Measurements from ENCODE around the gene STK32A. TPM values are rescaled to one million over a fixed set of nuclear protein-coding genes. Genes with fewer than 3 reads are reported as not detected.

STK32A gene
- total and polyA plus RNA-seq, 3 experiments from 2014 or later = not detected

DNA sequence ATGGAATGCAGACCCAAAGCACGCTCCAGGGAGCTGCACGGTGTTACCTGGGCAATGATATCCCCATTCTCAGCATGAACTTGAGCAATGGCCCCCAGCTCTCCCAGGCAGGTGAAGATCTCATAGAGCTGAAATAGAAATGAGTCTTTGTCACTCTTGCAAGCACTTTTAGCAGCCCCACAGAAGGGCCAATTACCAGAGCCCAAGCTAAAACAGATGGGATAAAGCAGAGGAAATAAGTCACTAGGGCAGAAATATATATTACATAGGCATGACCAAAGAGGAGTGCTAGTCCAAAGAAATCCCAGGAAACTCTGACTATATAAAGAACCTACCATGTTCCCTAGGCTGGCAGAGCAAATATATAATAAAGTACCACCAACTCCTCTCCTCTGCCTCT is 177.7 kb downstream of the STK32A start:
- no peak overlapping the region for H3K27ac ChIP-seq (ENCODE audit: low read depth, low read length)
- no peak overlapping the region for H3K4me3 ChIP-seq (ENCODE audit: low read length)
- no peaks in the 10 kb centered on the region for H3K9me3 ChIP-seq (ENCODE audit: low read length)
- DNase-seq = no peak
- no peaks in the 10 kb centered on the region for H3K36me3 Mint-ChIP-seq
- no peaks in the 10 kb centered on the region for H3K36me3 ChIP-seq (ENCODE audit: insufficient read depth, low read length)
- no peaks in the 10 kb centered on the region for H3K27me3 ChIP-seq (ENCODE audit: insufficient read depth, low read length, poor library complexity, severe bottlenecking)
- H3K27me3 Mint-ChIP-seq = no peaks in the 10 kb centered on the region
- no peaks in the 10 kb centered on the region for H3K4me1 ChIP-seq (ENCODE audit: insufficient read depth, low read length)
- no peak overlapping the region for H3K4me3 Mint-ChIP-seq
- ChIA-PET POLR2A (no interaction called here), CTCF (no interaction called here)
- H3K27ac Mint-ChIP-seq = no peak overlapping the region
- no peaks in the 10 kb centered on the region for H3K4me1 Mint-ChIP-seq
- H3K9me3 Mint-ChIP-seq = no peaks in the 10 kb centered on the region

- CTCF ChIA-PET = no interaction called here
- POLR2A ChIA-PET = no interaction called here
- Mint-ChIP-seq H3K9me3 (no peaks in the 10 kb centered on the region), H3K27me3 (no peaks in the 10 kb centered on the region), H3K4me1 (no peaks in the 10 kb centered on the region), H3K27ac (no peak overlapping the region), H3K36me3 (no peaks in the 10 kb centered on the region), H3K4me3 (no peak overlapping the region)
- H3K4me3 ChIP-seq (ENCODE audit: low read length) = no peak overlapping the region
- no peaks in the 10 kb centered on the region for H3K9me3 ChIP-seq (ENCODE audit: low read length)
- no peaks in the 10 kb centered on the region for H3K4me1 ChIP-seq (ENCODE audit: insufficient read depth, low read length)
- H3K27me3 ChIP-seq (ENCODE audit: insufficient read depth, low read length, poor library complexity, severe bottlenecking) = no peaks in the 10 kb centered on the region
- no peak for DNase-seq
- no peaks in the 10 kb centered on the region for H3K36me3 ChIP-seq (ENCODE audit: insufficient read depth, low read length)
- H3K27ac ChIP-seq (ENCODE audit: low read depth, low read length) = no peak overlapping the region
Observed at GRCh38 chr5:147413266-147413665, 178.4 kb downstream of the STK32A start.

- Mint-ChIP-seq H3K4me1 (no peaks in the 10 kb centered on the region), H3K9me3 (no peaks in the 10 kb centered on the region), H3K36me3 (no peaks in the 10 kb centered on the region), H3K27me3 (peaks cover 0 to 5% of the 10 kb centered on the region in 2 donors), H3K27ac (no peak overlapping the region), H3K4me3 (no peak overlapping the region)
- Histone ChIP-seq H3K9me3 (ENCODE audit: low read length) (no peaks in the 10 kb centered on the region), H3K36me3 (ENCODE audit: insufficient read depth, low read length) (no peaks in the 10 kb centered on the region), H3K27ac (ENCODE audit: low read depth, low read length) (no peak overlapping the region), H3K27me3 (ENCODE audit: insufficient read depth, low read length, poor library complexity, severe bottlenecking) (no peaks in the 10 kb centered on the region), H3K4me1 (ENCODE audit: insufficient read depth, low read length) (no peaks in the 10 kb centered on the region), H3K4me3 (ENCODE audit: low read length) (no peak overlapping the region)
- POLR2A ChIA-PET = no interaction called here
- no peak for DNase-seq
- CTCF ChIA-PET = no interaction called here
Observed at GRCh38 chr5:147415651-147416050, 180.8 kb downstream of the STK32A start.

DNA sequence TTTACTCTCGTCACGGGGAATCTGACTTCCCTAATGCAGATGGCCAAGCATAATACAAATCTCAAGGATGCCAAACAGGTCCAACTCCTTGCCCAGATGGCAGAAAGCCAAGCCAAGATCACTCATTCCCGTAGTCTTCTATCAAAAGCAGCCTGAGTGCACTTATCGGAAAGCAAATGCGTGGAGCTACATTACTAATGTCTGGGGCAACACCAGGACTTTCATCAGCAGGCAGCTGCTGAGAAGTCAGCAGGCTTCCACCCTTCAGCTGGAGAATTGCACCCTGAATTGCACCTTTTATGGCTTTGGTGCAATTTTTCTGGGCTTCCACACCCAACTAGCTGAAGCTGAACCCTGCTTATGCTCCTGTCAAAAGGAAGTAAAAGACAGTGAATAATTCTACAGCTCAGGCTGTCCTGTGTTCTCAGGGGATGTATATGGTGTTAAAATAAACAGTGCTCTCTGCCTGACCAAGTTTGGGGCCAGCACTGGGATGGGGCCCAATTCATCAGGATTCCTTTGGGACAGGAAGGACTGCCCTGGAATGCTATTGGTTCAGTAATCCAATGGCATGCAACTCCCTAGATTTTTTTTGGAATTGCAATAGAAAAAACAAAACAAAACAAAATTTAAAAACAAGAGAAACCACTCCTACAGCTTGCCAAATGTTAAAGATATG is 182.4 kb downstream of the STK32A start:
- POLR2A ChIA-PET = no interaction called here
- no peak overlapping the region for H3K4me3 ChIP-seq (ENCODE audit: low read length)
- no peaks in the 10 kb centered on the region for H3K36me3 ChIP-seq (ENCODE audit: insufficient read depth, low read length)
- CTCF ChIA-PET = no interaction called here
- H3K36me3 Mint-ChIP-seq = no peaks in the 10 kb centered on the region
- H3K4me1 ChIP-seq (ENCODE audit: insufficient read depth, low read length) = no peaks in the 10 kb centered on the region
- H3K27me3 ChIP-seq (ENCODE audit: insufficient read depth, low read length, poor library complexity, severe bottlenecking) = no peaks in the 10 kb centered on the region
- DNase-seq = no peak
- H3K4me3 Mint-ChIP-seq = no peak overlapping the region
- H3K27me3 Mint-ChIP-seq = peaks cover 0 to 5% of the 10 kb centered on the region in 2 donors
- H3K4me1 Mint-ChIP-seq = no peaks in the 10 kb centered on the region
- no peak overlapping the region for H3K27ac Mint-ChIP-seq
- no peak overlapping the region for H3K27ac ChIP-seq (ENCODE audit: low read depth, low read length)
- H3K9me3 Mint-ChIP-seq = peaks cover 0 to 3% (median 0%) of the 10 kb centered on the region in 5 donors
- no peaks in the 10 kb centered on the region for H3K9me3 ChIP-seq (ENCODE audit: low read length)

DNA sequence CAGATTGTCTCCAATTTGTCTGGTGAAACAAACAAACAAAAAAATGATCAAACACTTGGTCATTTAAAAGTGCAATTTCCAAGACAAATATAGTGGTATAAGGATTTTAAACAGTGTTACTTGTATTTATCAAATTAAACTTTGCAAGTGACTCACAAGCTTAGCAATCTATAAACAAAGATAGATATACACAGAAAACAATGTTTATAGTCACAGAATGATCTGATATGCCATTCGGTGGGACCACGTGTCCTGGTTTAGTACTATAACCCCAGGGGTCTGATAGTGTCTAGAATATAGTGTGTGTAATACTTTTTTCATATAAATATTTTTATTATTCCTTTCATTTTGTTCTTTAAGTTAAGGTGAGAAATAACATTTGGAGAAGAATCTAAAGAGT is 183.8 kb downstream of the STK32A start:
- peaks cover 0 to 3% (median 0%) of the 10 kb centered on the region in 5 donors for H3K9me3 Mint-ChIP-seq
- no peaks in the 10 kb centered on the region for H3K9me3 ChIP-seq (ENCODE audit: low read length)

GRCh38 chr5:147426640-147427327 is 192.0 kb downstream of the STK32A start:
- Mint-ChIP-seq H3K36me3 (no peaks in the 10 kb centered on the region), H3K4me3 (no peak overlapping the region), H3K27ac (peak overlapping the region in 1 of 8 donors; percentile 52), H3K9me3 (peaks cover 0 to 1% (median 0%) of the 10 kb centered on the region in 5 donors), H3K27me3 (peaks cover 6 to 13% of the 10 kb centered on the region in 2 donors), H3K4me1 (no peaks in the 10 kb centered on the region)
- Histone ChIP-seq H3K4me3 (ENCODE audit: low read length) (no peak overlapping the region), H3K27ac (ENCODE audit: low read depth, low read length) (no peak overlapping the region), H3K36me3 (ENCODE audit: insufficient read depth, low read length) (no peaks in the 10 kb centered on the region), H3K9me3 (ENCODE audit: low read length) (no peaks in the 10 kb centered on the region), H3K4me1 (ENCODE audit: insufficient read depth, low read length) (no peaks in the 10 kb centered on the region), H3K27me3 (ENCODE audit: insufficient read depth, low read length, poor library complexity, severe bottlenecking) (no peaks in the 10 kb centered on the region)
- no peak for DNase-seq
- ChIA-PET POLR2A (interaction anchor here (0.5 kb wide), 1 partner anchor 32 kb away, joined by 3 read pairs; no protein-coding TSS in a partner anchor), CTCF (no interaction called here)

More for the DNA sequence above, 183.8 kb downstream of the STK32A start:
- no peak overlapping the region for H3K4me3 ChIP-seq (ENCODE audit: low read length)
- H3K27ac Mint-ChIP-seq = no peak overlapping the region
- CTCF ChIA-PET = no interaction called here
- no peaks in the 10 kb centered on the region for H3K4me1 Mint-ChIP-seq
- no peaks in the 10 kb centered on the region for H3K27me3 ChIP-seq (ENCODE audit: insufficient read depth, low read length, poor library complexity, severe bottlenecking)
- H3K4me3 Mint-ChIP-seq = no peak overlapping the region
- H3K4me1 ChIP-seq (ENCODE audit: insufficient read depth, low read length) = no peaks in the 10 kb centered on the region
- H3K36me3 Mint-ChIP-seq = no peaks in the 10 kb centered on the region
- POLR2A ChIA-PET = no interaction called here
- H3K36me3 ChIP-seq (ENCODE audit: insufficient read depth, low read length) = no peaks in the 10 kb centered on the region
- H3K27me3 Mint-ChIP-seq = peaks cover 0 to 5% of the 10 kb centered on the region in 2 donors
- H3K27ac ChIP-seq (ENCODE audit: low read depth, low read length) = no peak overlapping the region
- no peak for DNase-seq

DNA sequence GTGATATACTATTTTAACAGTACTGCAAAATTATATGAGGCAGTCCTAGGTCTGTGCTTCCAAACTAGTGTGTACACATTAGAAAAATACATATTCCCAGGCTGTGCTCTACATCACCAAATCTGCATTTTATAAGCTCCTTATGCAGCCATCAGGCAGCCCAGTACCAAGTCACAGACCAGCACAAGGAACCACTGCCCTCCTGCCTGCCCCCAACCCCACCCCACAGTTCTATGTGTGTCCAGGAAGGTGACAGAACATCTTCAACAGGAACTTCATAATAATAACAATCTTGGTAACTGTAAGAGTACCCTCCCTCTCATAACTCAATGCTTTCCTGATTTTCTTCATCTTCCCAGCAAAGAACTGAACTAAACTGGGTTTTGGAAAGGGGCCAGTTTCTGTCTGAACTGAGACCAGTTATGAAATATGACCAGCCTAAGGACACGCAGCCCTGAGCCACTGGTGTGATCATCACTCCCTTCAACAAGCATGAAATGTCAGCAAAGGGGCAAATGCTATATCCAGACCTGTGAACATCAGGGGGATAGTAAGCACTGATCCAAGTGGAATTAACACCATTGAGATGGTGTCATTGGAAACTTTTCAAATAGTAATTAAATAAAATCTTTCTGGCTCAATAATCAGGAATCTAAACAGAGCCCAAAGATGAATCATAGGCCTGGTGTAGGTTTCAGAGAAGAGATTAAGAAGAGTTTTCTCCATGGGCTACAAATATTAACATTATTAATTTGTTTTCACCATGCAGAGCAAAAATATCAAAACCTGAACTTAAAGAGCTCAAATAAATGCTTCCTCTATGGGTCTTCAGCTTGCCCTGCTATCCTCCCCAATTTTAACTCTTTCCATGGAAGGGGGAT is 192.9 kb downstream of the STK32A start:
- Histone ChIP-seq H3K27ac (ENCODE audit: low read depth, low read length) (no peak overlapping the region), H3K9me3 (ENCODE audit: low read length) (no peaks in the 10 kb centered on the region), H3K27me3 (ENCODE audit: insufficient read depth, low read length, poor library complexity, severe bottlenecking) (no peaks in the 10 kb centered on the region), H3K4me1 (ENCODE audit: insufficient read depth, low read length) (no peaks in the 10 kb centered on the region), H3K4me3 (ENCODE audit: low read length) (no peak overlapping the region), H3K36me3 (ENCODE audit: insufficient read depth, low read length) (no peaks in the 10 kb centered on the region)
- Mint-ChIP-seq H3K36me3 (no peaks in the 10 kb centered on the region), H3K9me3 (no peaks in the 10 kb centered on the region), H3K27ac (no peak overlapping the region), H3K4me1 (no peaks in the 10 kb centered on the region), H3K4me3 (no peak overlapping the region), H3K27me3 (peaks cover 6 to 13% of the 10 kb centered on the region in 2 donors)
- ChIA-PET POLR2A (interaction anchor here (0.5 kb wide), 1 partner anchor 31 kb away, joined by 3 read pairs; no protein-coding TSS in a partner anchor), CTCF (no interaction called here)
- DNase-seq = no peak

DNA sequence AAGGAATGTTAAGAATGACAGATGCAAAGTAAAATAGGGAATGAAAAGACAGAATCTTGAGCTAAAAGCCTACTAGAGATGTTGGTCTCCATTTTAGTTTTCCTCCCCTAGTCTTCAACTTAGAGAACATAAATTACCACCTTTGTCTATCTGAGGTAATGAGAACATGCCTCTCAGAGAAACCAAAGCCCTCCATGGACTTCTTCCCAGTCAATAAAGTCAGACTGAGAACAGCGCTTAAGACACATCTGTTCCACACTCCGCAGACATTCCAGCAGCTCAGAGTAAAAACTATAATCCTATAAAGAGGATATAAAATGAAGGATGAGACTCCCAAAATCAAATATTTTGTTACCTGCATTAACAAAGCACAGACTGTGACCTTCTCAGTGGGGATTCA is 195.8 kb downstream of the STK32A start:
- Mint-ChIP-seq H3K4me1 (no peaks in the 10 kb centered on the region), H3K27me3 (peaks cover 6 to 18% of the 10 kb centered on the region in 2 donors), H3K36me3 (no peaks in the 10 kb centered on the region), H3K27ac (no peak overlapping the region), H3K4me3 (no peak overlapping the region), H3K9me3 (peaks cover 0 to 3% (median 0%) of the 10 kb centered on the region in 5 donors)
- Histone ChIP-seq H3K36me3 (ENCODE audit: insufficient read depth, low read length) (no peaks in the 10 kb centered on the region), H3K4me1 (ENCODE audit: insufficient read depth, low read length) (no peaks in the 10 kb centered on the region), H3K9me3 (ENCODE audit: low read length) (no peaks in the 10 kb centered on the region), H3K27ac (ENCODE audit: low read depth, low read length) (no peak overlapping the region), H3K4me3 (ENCODE audit: low read length) (no peak overlapping the region), H3K27me3 (ENCODE audit: insufficient read depth, low read length, poor library complexity, severe bottlenecking) (no peaks in the 10 kb centered on the region)
- no peak for DNase-seq
- POLR2A ChIA-PET = no interaction called here
- CTCF ChIA-PET = no interaction called here

All from CD8-positive, alpha-beta memory T cell (primary cell).